ENCODE data around the gene GALK2. TPM values are rescaled to one million over a fixed set of nuclear protein-coding genes. Genes with fewer than 3 reads are reported as not detected.

The GALK2 gene
- polyA plus RNA-seq, 1 donor: 25.0 TPM

GRCh38 chr15:49279521-49280456, 109.7 kb downstream of the GALK2 start:
- Histone ChIP-seq H3K27me3 (ENCODE audit: control insufficient read depth, insufficient read depth, low read length) (no peaks in the 10 kb centered on the region), H3K27ac (ENCODE audit: low read length) (no peak overlapping the region), H3K4me3 (ENCODE audit: low read length) (no peak overlapping the region), H3K4me1 (ENCODE audit: control insufficient read depth, insufficient read depth, low read length) (no peaks in the 10 kb centered on the region), H3K36me3 (ENCODE audit: control insufficient read depth, insufficient read depth, low read length) (peaks cover 25% of the 10 kb centered on the region), H3K9me3 (ENCODE audit: control insufficient read depth, low read depth, low read length) (no peaks in the 10 kb centered on the region)
- WGBS (ENCODE audit: insufficient coverage, low lambda C conversion rate): 100% methylated on average over 3 of the region's 4 CpGs
- peak; percentile 9 to 43 for DNase-seq

DNA sequence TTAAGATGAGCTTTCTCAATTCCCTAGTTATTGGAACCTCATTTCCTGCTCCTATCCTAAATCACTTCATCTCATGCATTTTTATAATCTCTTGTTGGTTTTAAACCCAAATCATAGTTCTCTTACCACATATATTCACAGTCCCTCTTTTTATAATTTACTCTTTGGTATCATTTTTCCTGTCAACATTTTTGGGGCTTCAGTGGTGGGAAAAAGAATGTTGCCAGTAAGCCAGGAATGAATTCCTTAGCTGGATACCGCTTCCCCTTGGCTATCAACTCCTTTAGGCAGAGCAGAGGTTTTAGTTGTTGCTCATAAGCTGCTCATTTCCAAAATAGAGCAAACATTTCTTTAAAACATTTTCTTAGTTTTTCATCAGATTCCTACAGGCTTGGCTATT, 112.3 kb downstream of the GALK2 start:
- no peaks in the 10 kb centered on the region for H3K9me3 ChIP-seq (ENCODE audit: control insufficient read depth, low read depth, low read length)
- peaks cover 28% of the 10 kb centered on the region for H3K36me3 ChIP-seq (ENCODE audit: control insufficient read depth, insufficient read depth, low read length)
- no peaks in the 10 kb centered on the region for H3K27me3 ChIP-seq (ENCODE audit: control insufficient read depth, insufficient read depth, low read length)
- H3K4me1 ChIP-seq (ENCODE audit: control insufficient read depth, insufficient read depth, low read length): no peaks in the 10 kb centered on the region
- WGBS (ENCODE audit: insufficient coverage, low lambda C conversion rate): no CpG with 5 or more reads among the region's 1 CpG
- DNase-seq: no peak
- no peak overlapping the region for H3K27ac ChIP-seq (ENCODE audit: low read length)
- no peak overlapping the region for H3K4me3 ChIP-seq (ENCODE audit: low read length)

GRCh38 chr15:49286649-49287404, 116.8 kb downstream of the GALK2 start:
- no peak for DNase-seq
- Histone ChIP-seq H3K9me3 (ENCODE audit: control insufficient read depth, low read depth, low read length) (no peaks in the 10 kb centered on the region), H3K27me3 (ENCODE audit: control insufficient read depth, insufficient read depth, low read length) (no peaks in the 10 kb centered on the region), H3K27ac (ENCODE audit: low read length) (no peak overlapping the region), H3K36me3 (ENCODE audit: control insufficient read depth, insufficient read depth, low read length) (peaks cover 37% of the 10 kb centered on the region), H3K4me1 (ENCODE audit: control insufficient read depth, insufficient read depth, low read length) (no peaks in the 10 kb centered on the region), H3K4me3 (ENCODE audit: low read length) (no peak overlapping the region)
- WGBS (ENCODE audit: insufficient coverage, low lambda C conversion rate): 90% methylated on average over 3 of the region's 4 CpGs

GRCh38 chr15:49287481-49287880, 117.4 kb downstream of the GALK2 start:
- Histone ChIP-seq H3K27ac (ENCODE audit: low read length) (no peak overlapping the region), H3K4me1 (ENCODE audit: control insufficient read depth, insufficient read depth, low read length) (no peaks in the 10 kb centered on the region), H3K27me3 (ENCODE audit: control insufficient read depth, insufficient read depth, low read length) (no peaks in the 10 kb centered on the region), H3K9me3 (ENCODE audit: control insufficient read depth, low read depth, low read length) (no peaks in the 10 kb centered on the region), H3K4me3 (ENCODE audit: low read length) (no peak overlapping the region), H3K36me3 (ENCODE audit: control insufficient read depth, insufficient read depth, low read length) (peaks cover 41% of the 10 kb centered on the region)
- no peak for DNase-seq

GRCh38 chr15:49288391-49288790, 118.3 kb downstream of the GALK2 start:
- DNase-seq: no peak
- Histone ChIP-seq H3K9me3 (ENCODE audit: control insufficient read depth, low read depth, low read length) (no peaks in the 10 kb centered on the region), H3K27me3 (ENCODE audit: control insufficient read depth, insufficient read depth, low read length) (no peaks in the 10 kb centered on the region), H3K36me3 (ENCODE audit: control insufficient read depth, insufficient read depth, low read length) (peaks cover 43% of the 10 kb centered on the region), H3K27ac (ENCODE audit: low read length) (no peak overlapping the region), H3K4me3 (ENCODE audit: low read length) (no peak overlapping the region), H3K4me1 (ENCODE audit: control insufficient read depth, insufficient read depth, low read length) (no peaks in the 10 kb centered on the region)
- WGBS (ENCODE audit: insufficient coverage, low lambda C conversion rate): no CpG with 5 or more reads among the region's 2 CpGs

- Histone ChIP-seq H3K9me3 (ENCODE audit: control insufficient read depth, low read depth, low read length) (no peaks in the 10 kb centered on the region), H3K4me1 (ENCODE audit: control insufficient read depth, insufficient read depth, low read length) (no peaks in the 10 kb centered on the region), H3K36me3 (ENCODE audit: control insufficient read depth, insufficient read depth, low read length) (peaks cover 27% of the 10 kb centered on the region), H3K27me3 (ENCODE audit: control insufficient read depth, insufficient read depth, low read length) (no peaks in the 10 kb centered on the region), H3K27ac (ENCODE audit: low read length) (no peak overlapping the region), H3K4me3 (ENCODE audit: low read length) (no peak overlapping the region)
- no peak for DNase-seq
- no CpG with 5 or more reads among the region's 1 CpG for WGBS (ENCODE audit: insufficient coverage, low lambda C conversion rate)
Observed at GRCh38 chr15:49290191-49290590, 120.1 kb downstream of the GALK2 start.

DNA sequence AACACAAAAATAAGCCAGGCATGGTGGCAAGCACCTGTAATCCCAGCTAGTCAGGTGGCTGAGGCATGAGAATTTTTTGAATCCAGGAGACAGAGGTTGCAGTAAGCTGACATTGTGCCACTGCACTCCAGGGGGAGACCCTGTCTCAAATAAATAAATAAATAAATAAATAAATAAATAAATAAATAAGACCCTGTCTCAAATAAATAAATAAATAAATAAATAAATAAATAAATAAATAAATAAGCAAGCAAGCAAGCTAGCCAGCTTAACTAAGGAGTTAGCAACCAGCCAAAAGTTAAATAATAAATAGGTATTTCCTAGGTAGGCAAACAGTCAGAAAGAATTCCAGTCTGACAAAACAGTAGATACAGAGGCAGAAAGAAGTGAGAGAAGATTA, 123.9 kb downstream of the GALK2 start:
- H3K36me3 ChIP-seq (ENCODE audit: control insufficient read depth, insufficient read depth, low read length): peaks cover 21% of the 10 kb centered on the region
- no peak overlapping the region for H3K4me3 ChIP-seq (ENCODE audit: low read length)
- DNase-seq: no peak
- no peaks in the 10 kb centered on the region for H3K27me3 ChIP-seq (ENCODE audit: control insufficient read depth, insufficient read depth, low read length)
- H3K9me3 ChIP-seq (ENCODE audit: control insufficient read depth, low read depth, low read length): no peaks in the 10 kb centered on the region
- no peak overlapping the region for H3K27ac ChIP-seq (ENCODE audit: low read length)
- no peaks in the 10 kb centered on the region for H3K4me1 ChIP-seq (ENCODE audit: control insufficient read depth, insufficient read depth, low read length)

- Histone ChIP-seq H3K27me3 (ENCODE audit: control insufficient read depth, insufficient read depth, low read length) (no peaks in the 10 kb centered on the region), H3K27ac (ENCODE audit: low read length) (no peak overlapping the region), H3K4me3 (ENCODE audit: low read length) (no peak overlapping the region), H3K9me3 (ENCODE audit: control insufficient read depth, low read depth, low read length) (no peaks in the 10 kb centered on the region), H3K36me3 (ENCODE audit: control insufficient read depth, insufficient read depth, low read length) (peaks cover 15% of the 10 kb centered on the region), H3K4me1 (ENCODE audit: control insufficient read depth, insufficient read depth, low read length) (no peaks in the 10 kb centered on the region)
- WGBS (ENCODE audit: insufficient coverage, low lambda C conversion rate): no CpG with 5 or more reads among the region's 1 CpG
- DNase-seq: no peak
Observed at GRCh38 chr15:49296258-49296657, 126.2 kb downstream of the GALK2 start.

DNA sequence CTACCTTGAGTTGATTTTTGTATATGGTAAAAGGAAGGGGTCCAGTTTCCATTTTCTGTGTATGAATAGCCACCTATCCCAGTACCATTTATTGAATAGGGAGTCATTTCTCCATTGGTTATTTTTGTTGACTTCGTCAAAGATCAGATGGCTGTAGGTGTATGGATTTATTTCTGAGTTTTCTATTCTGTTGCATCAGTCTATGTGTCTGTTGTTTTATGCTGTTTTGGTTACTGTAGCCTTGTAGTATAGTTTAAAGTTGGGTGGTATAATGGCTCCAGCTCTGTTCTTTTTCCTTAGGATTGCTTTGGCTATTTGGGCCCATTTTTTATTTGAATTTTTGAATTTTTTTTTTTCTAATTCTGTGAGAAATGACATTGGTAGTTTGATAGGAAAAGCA, 127.5 kb downstream of the GALK2 start:
- no peak for DNase-seq
- Histone ChIP-seq H3K27ac (ENCODE audit: low read length) (no peak overlapping the region), H3K4me1 (ENCODE audit: control insufficient read depth, insufficient read depth, low read length) (no peaks in the 10 kb centered on the region), H3K4me3 (ENCODE audit: low read length) (no peak overlapping the region), H3K36me3 (ENCODE audit: control insufficient read depth, insufficient read depth, low read length) (peaks cover 7% of the 10 kb centered on the region), H3K27me3 (ENCODE audit: control insufficient read depth, insufficient read depth, low read length) (no peaks in the 10 kb centered on the region), H3K9me3 (ENCODE audit: control insufficient read depth, low read depth, low read length) (no peaks in the 10 kb centered on the region)
- WGBS (ENCODE audit: insufficient coverage, low lambda C conversion rate): no CpG with 5 or more reads among the region's 1 CpG

GRCh38 chr15:49300856-49301255, 130.8 kb downstream of the GALK2 start:
- peaks cover 13% of the 10 kb centered on the region for H3K36me3 ChIP-seq (ENCODE audit: control insufficient read depth, insufficient read depth, low read length)
- DNase-seq: no peak

More at GRCh38 chr15:49300856-49301255, 130.8 kb downstream of the GALK2 start:
- no peak overlapping the region for H3K4me3 ChIP-seq (ENCODE audit: low read length)
- H3K9me3 ChIP-seq (ENCODE audit: control insufficient read depth, low read depth, low read length): no peaks in the 10 kb centered on the region
- no peaks in the 10 kb centered on the region for H3K27me3 ChIP-seq (ENCODE audit: control insufficient read depth, insufficient read depth, low read length)
- no peaks in the 10 kb centered on the region for H3K4me1 ChIP-seq (ENCODE audit: control insufficient read depth, insufficient read depth, low read length)
- 100% methylated on average over 1 of the region's 3 CpGs for WGBS (ENCODE audit: insufficient coverage, low lambda C conversion rate)
- no peak overlapping the region for H3K27ac ChIP-seq (ENCODE audit: low read length)
